NCI-H774 (cell line): ENCODE results near the gene EPHB1.

Source experiments
- DNase-seq: peaks from one replicate; lab custom pipeline; 2025; lab: John Stamatoyannopoulos, UW

The EPHB1 gene

DNA sequence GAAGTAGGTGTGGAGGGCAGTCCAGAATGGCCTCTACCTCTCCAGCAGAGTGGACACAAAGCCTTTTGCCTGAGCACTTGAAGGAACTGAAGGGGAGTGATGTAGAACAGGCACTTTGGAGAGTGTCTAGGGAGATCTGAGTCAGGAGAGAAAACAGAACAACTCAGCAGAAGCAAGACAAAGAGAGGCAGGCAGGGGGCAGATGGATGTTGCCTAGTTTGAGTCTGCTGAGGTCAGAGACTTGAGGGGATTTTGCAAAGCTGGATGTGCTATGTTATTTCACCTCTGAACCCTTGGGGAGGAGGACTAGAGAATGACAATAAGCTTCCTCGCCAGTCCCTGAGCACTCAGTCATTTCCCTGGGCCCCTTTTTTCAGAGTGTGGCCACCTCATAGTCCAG lies 366.4 kb downstream of the EPHB1 start:
- DNase-seq, result no peak

DNA sequence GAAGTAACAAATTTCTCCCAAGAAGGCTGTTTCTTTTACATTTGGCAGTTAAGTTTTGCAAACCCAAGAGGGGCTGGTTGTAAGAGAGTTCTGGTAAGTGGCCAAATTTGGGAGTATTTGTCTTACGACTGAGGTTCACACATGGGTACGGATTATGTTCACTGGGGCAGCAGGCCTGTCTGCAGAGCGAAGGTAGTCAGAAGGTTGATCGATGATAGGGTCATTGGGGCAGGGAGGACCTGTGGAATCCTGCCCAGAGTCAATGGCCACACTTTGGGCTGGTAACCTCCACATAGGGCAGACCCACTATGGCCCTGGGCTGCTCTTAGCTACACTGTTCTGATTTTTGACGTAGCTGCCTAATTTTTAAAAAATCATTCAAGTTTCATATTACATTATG lies 368.6 kb downstream of the EPHB1 start:
- DNase-seq, result no peak

GRCh38 chr3:135165260-135165659 lies 370.2 kb downstream of the EPHB1 start:
- no peak for DNase-seq

DNA sequence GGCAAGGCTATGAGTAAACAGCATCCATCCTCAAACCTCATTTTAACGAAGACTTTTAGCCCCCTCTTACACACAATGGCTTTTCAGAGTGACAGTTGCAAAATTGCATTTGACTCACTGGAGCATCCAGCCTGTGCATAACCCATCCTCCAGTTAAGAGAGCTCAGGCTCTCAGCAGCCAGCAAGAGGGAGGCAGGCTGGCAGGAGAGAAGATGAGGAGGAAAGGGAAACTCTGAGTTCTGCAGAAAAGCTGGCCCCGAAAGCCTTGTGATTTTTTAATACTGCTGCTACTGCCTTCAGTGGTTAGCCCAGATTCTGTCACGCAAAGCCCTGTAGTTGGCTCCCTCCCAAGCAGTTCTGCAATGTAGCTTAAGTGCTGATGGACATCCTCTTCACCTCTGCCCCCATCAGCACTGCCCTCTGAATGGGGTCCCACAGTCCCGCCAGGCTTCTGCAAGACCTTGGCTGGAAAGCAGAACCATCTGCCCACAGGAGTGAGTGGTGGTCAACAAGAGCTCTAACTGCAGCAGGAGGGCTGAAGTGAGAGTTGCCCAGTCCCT lies 371.3 kb downstream of the EPHB1 start:
- no peak for DNase-seq

GRCh38 chr3:135168822-135169221 lies 373.8 kb downstream of the EPHB1 start:
- DNase-seq, result no peak

DNA sequence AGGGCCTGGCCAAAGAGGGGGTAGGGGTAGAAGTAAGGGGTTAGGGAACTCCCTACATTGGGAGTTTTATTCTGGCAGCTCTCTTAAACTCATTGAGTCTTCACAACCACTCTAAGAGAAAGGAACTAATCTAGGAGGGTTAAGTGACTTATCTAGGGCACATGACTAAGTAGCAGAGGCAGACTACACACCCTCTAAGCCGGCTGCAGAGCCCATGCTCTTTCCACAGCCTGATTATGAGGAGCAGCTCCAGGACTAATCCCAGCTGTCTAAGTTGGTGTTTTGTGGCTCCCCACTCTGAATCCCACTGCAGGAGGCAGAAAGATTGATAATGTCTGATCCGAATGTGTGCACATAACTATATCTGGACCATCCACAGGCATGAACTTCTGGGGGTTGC lies 374.6 kb downstream of the EPHB1 start:
- no peak for DNase-seq

DNA sequence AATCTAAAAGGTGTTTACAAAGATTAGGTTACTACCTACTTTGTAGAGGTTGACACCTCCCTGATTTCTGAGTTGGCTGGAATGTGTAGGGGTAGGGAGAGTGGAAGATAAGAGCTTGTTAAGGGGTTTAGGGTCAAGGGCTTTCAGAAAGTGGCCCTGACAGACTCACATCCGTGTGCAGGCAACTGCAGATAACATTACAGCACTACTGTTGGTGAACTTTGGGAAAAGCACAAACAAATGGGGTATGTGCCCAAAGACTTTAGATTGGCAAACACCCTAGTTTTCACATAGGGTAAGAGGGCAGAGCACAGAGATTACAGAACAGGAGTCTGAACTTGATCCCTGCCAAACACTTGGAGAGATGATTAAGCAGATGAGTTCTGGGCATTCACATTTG lies 375.7 kb downstream of the EPHB1 start:
- no peak for DNase-seq

DNA sequence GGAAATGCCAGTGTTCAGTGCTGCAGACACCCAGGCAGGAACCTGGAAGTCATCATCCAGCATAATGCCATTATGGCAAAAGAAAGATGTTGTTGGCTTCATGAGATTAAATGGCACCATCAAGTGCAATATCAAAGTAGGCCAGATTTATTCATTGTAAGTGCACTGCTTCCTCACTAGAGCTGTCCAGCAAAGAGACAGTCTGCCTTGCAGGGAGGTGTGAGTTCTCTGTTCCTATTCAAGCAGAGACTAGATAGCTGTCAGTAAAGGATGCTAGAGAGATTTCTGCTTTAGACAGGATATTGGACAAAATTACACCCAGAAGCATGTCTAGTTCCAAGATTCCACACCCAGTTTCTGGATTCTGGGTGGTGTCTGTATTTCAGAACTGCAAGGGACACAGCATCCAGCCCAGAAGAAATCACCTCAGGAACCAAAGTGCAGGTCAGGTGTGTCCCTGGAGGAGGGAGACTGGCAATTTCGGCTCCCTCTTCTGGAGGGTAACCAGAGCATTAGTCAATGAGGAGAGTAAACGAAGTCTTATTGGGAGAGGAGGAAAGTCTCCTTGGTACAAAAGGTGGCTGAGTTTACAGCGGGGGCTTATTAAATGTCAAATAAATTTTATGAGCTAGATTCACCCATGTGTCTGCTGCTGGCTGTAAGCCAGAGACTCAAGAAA lies 377.3 kb downstream of the EPHB1 start:
- DNase-seq, result no peak

GRCh38 chr3:135175728-135176277 lies 380.7 kb downstream of the EPHB1 start:
- no peak for DNase-seq

DNA sequence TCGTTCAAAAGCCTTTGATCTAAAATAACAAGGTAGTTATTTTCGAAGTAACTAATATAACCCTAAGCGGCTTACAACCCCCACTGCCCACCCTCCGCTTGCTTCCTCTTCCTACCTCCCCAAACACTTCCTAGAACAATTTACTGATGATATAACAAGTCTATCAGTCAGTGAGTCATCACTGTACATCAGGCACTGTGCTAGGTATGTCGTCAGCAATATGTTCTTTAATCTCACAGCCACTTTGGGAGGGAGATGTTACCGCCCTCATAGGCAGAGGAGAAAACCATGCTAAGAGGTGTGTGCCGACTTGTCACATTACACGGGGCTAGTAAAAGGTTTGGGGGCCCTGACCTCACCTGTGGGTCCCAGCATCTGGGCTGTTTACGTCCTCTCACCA lies 381.8 kb downstream of the EPHB1 start:
- DNase-seq, result no peak

GRCh38 chr3:135178566-135178965 lies 383.5 kb downstream of the EPHB1 start:
- DNase-seq, result no peak

DNA sequence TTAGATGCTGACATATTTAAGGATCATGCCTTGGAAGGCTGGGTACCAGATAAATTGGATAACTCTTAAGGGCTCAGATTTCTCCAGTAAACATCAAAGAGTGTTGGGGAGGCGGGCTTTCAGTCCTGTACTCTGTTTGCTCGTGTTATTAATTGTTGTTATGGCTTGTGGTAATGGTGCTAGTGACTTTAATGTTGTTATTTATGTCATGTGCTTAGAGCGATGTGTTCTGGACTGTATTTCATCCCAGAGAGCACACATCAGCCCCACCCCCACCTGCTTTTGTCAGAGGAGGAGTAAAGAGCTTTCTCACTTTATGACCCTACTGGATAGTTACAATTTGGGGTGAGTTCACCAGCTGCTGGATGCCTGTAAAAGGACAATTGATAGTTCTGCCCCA lies 386.3 kb downstream of the EPHB1 start:
- DNase-seq, result no peak

DNA sequence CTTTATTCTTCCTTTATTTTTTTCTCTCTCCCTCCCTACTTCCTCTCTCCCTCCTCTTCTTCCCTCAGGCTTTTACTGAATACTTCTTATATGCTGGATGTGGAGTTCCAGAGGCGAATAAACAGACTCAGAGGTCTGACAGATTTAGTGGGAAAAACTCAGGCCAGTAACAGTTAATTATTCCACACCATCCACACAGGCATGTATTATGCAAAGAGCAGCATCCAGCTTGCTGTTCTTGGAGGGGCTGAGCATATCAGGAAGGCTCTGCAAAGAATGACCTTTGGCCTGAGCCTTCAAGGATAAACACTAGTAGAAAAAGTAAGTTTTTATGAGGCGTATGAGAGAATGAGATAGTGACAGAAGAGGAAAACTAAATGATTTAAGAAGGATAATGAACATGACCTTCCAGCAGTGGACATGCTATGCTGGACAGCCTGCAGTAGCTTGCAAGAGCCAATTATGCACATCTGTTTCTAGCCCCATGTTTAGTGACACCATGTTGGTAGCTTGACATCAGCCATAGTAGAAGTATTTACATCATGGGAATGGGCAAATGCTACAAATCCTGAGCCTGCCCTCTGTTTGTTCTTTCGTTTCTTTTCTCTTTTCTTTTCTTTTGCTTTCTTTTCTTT lies 387.4 kb downstream of the EPHB1 start:
- DNase-seq, result no peak

DNA sequence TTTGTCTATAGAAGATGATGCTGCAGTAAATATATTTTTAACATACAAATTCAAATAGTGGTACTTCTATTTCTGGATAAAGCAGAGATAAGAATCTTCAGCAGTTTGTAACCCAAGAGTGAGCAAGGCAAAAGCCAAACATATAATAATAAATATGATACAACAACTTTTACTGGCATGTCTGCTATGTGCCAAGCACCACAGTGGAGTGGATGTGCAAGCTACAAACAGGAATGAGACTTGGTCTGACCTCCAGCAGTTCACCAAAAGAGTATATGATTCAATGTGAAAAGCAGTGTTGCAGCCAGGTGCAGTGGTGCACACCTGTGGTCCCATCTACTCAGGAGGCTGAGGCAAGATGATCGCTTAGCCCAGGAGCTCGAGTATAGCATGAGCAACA lies 395.6 kb downstream of the EPHB1 start:
- no peak for DNase-seq

DNA sequence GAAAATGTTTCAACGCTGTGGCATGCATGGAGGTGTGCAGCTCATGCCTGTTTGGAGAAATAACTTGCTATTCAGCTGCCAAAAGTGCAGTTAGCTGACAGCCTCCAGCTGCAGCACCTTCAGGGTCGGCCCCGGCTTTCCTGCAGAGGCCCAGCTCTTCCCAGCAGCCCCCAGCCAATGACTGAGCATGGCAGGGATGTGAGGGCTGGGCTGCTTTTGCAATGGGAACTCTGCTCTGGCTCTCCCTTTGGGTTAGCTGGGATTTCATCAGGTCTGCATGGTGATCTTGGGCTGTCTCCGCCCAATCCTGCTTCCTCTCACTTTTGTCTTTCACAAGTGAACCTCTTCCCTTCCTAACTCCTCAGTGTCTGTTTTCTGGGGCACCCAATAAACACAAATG lies 396.6 kb downstream of the EPHB1 start:
- no peak for DNase-seq

GRCh38 chr3:135192929-135193328 lies 397.9 kb downstream of the EPHB1 start:
- no peak for DNase-seq

- no peak for DNase-seq
Measured at GRCh38 chr3:135197246-135197645, 402.2 kb downstream of the EPHB1 start.

DNA sequence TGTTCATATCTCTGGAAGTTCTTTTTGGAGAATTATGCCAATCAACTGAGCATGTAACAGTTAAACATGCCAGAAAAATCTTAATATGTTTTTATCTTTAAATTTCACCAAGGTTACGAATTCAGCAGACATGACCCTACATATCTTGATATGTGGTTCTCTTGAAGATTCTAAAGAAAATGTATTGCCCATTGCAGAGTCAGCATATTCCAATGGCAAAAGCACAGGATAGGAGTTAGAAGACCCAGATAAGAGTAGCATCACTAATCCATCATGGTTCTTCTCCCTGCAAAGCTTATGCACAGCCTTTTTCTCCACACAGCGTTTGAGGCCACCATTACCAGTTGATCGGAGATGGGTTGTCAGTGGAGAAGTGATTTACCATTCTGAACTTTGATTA lies 402.8 kb downstream of the EPHB1 start:
- no peak for DNase-seq

DNA sequence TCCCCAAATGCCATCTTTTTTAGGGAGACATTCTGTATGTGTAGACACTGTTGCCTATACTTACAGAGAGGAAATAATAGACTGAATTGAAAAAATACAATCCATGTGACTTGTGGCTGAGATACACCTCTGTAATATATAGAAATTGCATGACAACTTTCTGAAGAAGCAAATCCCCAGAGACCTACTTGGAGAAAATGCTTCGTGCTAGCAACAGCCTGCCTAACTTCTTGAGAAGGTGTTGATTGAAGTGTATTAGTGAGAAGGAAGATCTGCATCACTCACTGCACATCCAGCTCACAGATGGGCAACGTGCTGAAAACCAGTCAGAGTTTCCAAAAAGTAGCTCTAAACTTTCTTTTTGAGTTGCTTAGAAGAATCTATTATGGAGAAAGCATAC lies 404.1 kb downstream of the EPHB1 start:
- DNase-seq, result no peak

GRCh38 chr3:135203026-135203425 lies 408.0 kb downstream of the EPHB1 start:
- no peak for DNase-seq

DNA sequence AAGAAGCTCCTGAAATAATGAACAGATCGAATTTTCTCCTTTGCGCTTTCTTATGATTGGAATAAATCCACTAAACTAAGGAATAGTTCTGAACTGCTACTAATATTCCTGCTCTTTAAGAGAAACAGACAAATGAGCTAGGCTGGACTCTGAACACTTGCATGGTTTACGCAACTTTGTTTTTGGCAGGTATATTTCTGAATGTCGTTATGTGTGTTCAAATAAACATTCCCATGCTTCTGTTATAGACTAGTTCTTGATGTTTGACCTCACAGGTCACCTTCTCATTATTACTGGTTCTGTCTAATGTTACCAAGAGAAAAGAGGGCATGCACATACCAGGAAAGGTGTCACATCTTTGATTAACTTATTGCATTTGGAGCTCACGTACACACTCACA lies 418.2 kb downstream of the EPHB1 start:
- no peak for DNase-seq

- no peak for DNase-seq
Measured at GRCh38 chr3:135213822-135214221, 418.8 kb downstream of the EPHB1 start.

DNA sequence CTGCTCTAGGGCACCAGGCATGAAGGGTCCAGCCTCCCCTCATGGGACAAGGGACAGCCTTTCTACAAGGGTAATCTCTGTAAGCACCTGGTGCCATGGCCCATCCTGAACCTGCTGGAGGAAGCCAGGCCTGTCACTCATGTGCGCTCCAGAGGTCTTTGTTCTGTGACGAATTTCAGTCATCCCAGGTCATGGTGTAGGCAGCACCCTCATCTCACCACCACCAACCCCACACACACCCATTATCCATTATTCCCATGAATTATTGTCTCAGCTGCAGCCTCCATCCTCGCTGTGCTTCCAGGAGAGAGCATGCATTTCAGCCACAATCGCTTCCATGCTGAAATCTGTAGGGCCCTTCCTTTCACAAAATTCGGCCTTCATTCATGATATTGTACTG lies 419.3 kb downstream of the EPHB1 start:
- no peak for DNase-seq

- DNase-seq, result no peak
Measured at GRCh38 chr3:135215516-135215915, 420.5 kb downstream of the EPHB1 start.
